Measurements from ENCODE around the gene IL1RAPL1. TPM values are rescaled to one million over a fixed set of nuclear protein-coding genes. Genes with fewer than 3 reads are reported as not detected.

Gene IL1RAPL1
- total and polyA plus RNA-seq, 8 donors = 0.06 to 3.3 (median 0.31) TPM; not detected in 3

DNA sequence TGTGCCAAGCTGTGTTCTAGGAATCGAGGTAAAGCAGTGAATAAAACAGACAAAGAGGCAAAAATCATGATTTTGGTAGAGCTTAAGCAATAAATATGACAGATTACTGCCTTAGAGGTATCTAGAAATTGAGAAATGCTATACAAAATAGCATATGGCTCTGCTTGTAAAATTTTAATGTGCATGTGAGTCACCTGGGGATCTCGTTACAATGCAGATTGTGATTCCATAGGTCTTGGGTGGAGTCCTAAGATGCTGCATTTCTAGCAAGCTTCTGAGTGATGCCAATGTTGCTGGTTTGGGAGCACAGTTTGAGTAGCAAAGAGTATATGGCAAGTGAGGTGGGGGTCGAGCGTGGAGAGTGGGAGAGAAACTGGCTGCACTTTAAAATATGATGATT is 930.9 kb downstream of the IL1RAPL1 start:
- Histone ChIP-seq H3K27me3 (no peaks in the 10 kb centered on the region), H3K27ac (no peak overlapping the region), H3K9me3 (no peaks in the 10 kb centered on the region), H3K4me3 (no peak overlapping the region), H3K4me1 (no peaks in the 10 kb centered on the region), H3K36me3 (no peaks in the 10 kb centered on the region)
- no peak for TF ChIP-seq POLR2AphosphoS5 (IDR thresholded peaks at IDR 0.05)
- TF ChIP-seq POLR2A (IDR thresholded peaks at IDR 0.05) = no peak
- TF ChIP-seq, protein P1, sequence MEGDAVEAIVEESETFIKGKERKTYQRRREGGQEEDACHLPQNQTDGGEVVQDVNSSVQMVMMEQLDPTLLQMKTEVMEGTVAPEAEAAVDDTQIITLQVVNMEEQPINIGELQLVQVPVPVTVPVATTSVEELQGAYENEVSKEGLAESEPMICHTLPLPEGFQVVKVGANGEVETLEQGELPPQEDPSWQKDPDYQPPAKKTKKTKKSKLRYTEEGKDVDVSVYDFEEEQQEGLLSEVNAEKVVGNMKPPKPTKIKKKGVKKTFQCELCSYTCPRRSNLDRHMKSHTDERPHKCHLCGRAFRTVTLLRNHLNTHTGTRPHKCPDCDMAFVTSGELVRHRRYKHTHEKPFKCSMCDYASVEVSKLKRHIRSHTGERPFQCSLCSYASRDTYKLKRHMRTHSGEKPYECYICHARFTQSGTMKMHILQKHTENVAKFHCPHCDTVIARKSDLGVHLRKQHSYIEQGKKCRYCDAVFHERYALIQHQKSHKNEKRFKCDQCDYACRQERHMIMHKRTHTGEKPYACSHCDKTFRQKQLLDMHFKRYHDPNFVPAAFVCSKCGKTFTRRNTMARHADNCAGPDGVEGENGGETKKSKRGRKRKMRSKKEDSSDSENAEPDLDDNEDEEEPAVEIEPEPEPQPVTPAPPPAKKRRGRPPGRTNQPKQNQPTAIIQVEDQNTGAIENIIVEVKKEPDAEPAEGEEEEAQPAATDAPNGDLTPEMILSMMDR (IDR thresholded peaks at IDR 0.05) = no peak
- no peak for TF ChIP-seq EP300 (IDR thresholded peaks at IDR 0.05)
- 52 to 78% (median 73%) methylated on average over 4 of the region's 4 CpGs for WGBS, 5 donors
- no peak for DNase-seq
- intact Hi-C loops (cut with DNase I; ENCODE audit: low total_unique reads) = no loop called here

DNA sequence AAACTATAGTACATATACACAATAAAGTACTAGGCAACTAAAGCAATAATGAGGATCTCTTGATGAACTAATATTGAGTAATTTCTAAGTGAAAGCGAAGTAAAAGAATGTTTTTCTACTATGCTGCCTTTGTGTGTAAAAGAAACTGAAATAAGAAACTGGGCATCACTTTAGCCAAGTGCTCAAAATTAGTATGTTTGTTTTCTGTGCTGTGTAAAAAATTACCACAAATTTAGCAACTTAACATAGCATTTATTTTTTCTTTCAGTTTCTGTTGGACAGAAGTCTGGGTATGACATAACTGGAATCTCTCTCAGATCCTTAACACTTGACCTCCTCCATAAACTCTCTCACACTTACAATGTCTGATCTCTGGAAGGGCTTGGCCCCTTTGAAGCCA is 941.0 kb downstream of the IL1RAPL1 start:
- H3K4me3 ChIP-seq = no peak overlapping the region
- intact Hi-C loops (cut with DNase I; ENCODE audit: low total_unique reads) = no loop called here
- WGBS, 5 donors = 30 to 88% (median 65%) methylated on average over 1 of the region's 1 CpG
- H3K27me3 ChIP-seq = no peaks in the 10 kb centered on the region
- no peak overlapping the region for H3K27ac ChIP-seq
- no peaks in the 10 kb centered on the region for H3K9me3 ChIP-seq
- no peaks in the 10 kb centered on the region for H3K36me3 ChIP-seq
- no peaks in the 10 kb centered on the region for H3K4me1 ChIP-seq
- TF ChIP-seq POLR2A (IDR thresholded peaks at IDR 0.05) (no peak), EP300 (IDR thresholded peaks at IDR 0.05) (no peak), POLR2AphosphoS5 (IDR thresholded peaks at IDR 0.05) (no peak)
- TF ChIP-seq, protein P1 (IDR thresholded peaks at IDR 0.05) = no peak
- DNase-seq = no peak

DNA sequence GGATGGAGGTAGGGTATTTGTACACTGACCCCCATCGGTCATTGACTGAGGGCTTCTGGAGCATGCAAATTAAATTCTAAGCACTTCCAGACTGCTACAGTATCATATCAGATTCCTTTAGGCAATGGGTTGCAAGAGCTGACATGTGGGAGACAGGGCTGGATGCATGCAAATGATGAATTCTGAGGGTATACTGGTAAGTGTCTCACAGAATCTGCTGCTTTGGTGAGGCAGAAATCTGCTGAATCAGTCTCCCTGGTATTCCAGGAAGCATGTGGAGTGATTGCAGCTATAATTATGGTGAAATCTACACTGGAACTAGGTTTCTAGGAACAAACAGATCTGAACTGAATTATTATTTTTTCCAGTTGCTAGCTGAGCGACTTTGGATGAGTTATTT is 943.3 kb downstream of the IL1RAPL1 start:
- Histone ChIP-seq H3K4me1 (no peaks in the 10 kb centered on the region), H3K36me3 (no peaks in the 10 kb centered on the region), H3K9me3 (no peaks in the 10 kb centered on the region), H3K27ac (no peak overlapping the region), H3K4me3 (no peak overlapping the region), H3K27me3 (no peaks in the 10 kb centered on the region)
- no peak for DNase-seq
- intact Hi-C loops (cut with DNase I; ENCODE audit: low total_unique reads) = no loop called here
- WGBS, 5 donors = 75 to 90% (median 83%) methylated on average over 2 of the region's 2 CpGs
- TF ChIP-seq POLR2A (IDR thresholded peaks at IDR 0.05) = no peak
- no peak for TF ChIP-seq EP300 (IDR thresholded peaks at IDR 0.05)
- no peak for TF ChIP-seq POLR2AphosphoS5 (IDR thresholded peaks at IDR 0.05)
- TF ChIP-seq, protein P1 (IDR thresholded peaks at IDR 0.05) = no peak

DNA sequence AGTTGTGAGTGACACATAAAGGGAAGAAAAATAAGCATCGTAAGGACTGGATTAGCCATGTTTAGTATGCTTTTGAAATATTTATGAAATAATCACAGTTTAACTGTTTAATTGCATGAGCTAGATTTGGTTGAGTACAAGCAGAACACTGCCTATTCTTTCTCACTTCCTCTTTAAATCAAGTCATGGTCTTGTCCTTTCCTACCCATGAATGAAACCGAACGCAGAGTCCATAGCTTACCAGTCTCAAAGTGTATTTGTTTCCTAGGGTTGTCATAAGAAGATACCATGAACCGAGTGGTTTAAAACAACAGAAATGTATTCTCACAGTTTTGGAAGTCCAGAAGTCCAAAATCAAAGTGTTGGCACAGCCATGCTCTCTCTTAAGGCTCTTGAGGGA is 944.1 kb downstream of the IL1RAPL1 start:
- intact Hi-C loops (cut with DNase I; ENCODE audit: low total_unique reads) = no loop called here
- H3K4me1 ChIP-seq = no peaks in the 10 kb centered on the region
- H3K27me3 ChIP-seq = no peaks in the 10 kb centered on the region
- H3K27ac ChIP-seq = no peak overlapping the region
- 43 to 89% (median 63%) methylated on average over 4 of the region's 4 CpGs for WGBS, 5 donors
- no peak overlapping the region for H3K4me3 ChIP-seq
- no peaks in the 10 kb centered on the region for H3K36me3 ChIP-seq
- H3K9me3 ChIP-seq = no peaks in the 10 kb centered on the region
- DNase-seq = no peak
- TF ChIP-seq POLR2A (IDR thresholded peaks at IDR 0.05) = no peak
- no peak for TF ChIP-seq POLR2AphosphoS5 (IDR thresholded peaks at IDR 0.05)
- no peak for TF ChIP-seq EP300 (IDR thresholded peaks at IDR 0.05)
- TF ChIP-seq, protein P1 (IDR thresholded peaks at IDR 0.05) = no peak
